Measurements from ENCODE around the gene PRKCA. TPM values are rescaled to one million over a fixed set of nuclear protein-coding genes. Genes with fewer than 3 reads are reported as not detected.

The PRKCA gene
- total and polyA plus RNA-seq, 9 of the 15 experiments (the other 6 are each of a cell fraction or from before 2014, with no cell fraction given) = 3.2 to 33.0 (median 17.8) TPM

GRCh38 chr17:66301864-66302741 lies at the start of gene PRKCA (continued):
- TF ChIP-seq REST (IDR thresholded peaks at IDR 0.05; ENCODE audit: borderline replicate concordance) (no peak), REST (CRISPR knock-in tag; IDR thresholded peaks at IDR 0.05; ENCODE audit: low read depth) (no peak), TRIM28 (IDR thresholded peaks at IDR 0.05) (no peak), POLR2AphosphoS5 (IDR thresholded peaks at IDR 0.05; ENCODE audit: control insufficient read depth, insufficient read depth, low read depth, low read length) (peak; percentile 34; the same call in 1 of the 2 replicates), MLX (CRISPR knock-in tag; conservative IDR thresholded peaks at IDR 0.05) (no peak), ZSCAN32 (CRISPR knock-in tag; IDR thresholded peaks at IDR 0.05) (no peak), KLF13 (tag; IDR thresholded peaks at IDR 0.05; ENCODE audit: borderline replicate concordance, low read depth) (no peak), FOXK1 (CRISPR knock-in tag; IDR thresholded peaks at IDR 0.05; ENCODE audit: borderline replicate concordance) (no peak), MAFG (tag; conservative IDR thresholded peaks at IDR 0.05) (no peak), DPF2 (IDR thresholded peaks at IDR 0.05) (no peak; the same call in 1 of the 2 replicates), ZNF408 (CRISPR knock-in tag; IDR thresholded peaks at IDR 0.05; ENCODE audit: low read depth) (no peak), BCL6 (CRISPR knock-in tag; IDR thresholded peaks at IDR 0.05) (no peak), THRB (CRISPR knock-in tag; conservative IDR thresholded peaks at IDR 0.05) (no peak), RUNX1 (IDR thresholded peaks at IDR 0.05; ENCODE audit: low read depth) (no peak), SPI1 (IDR thresholded peaks at IDR 0.05; ENCODE audit: borderline replicate concordance, low read depth, low read length) (no peak), DACH1 (IDR thresholded peaks at IDR 0.05; ENCODE audit: partially characterized antibody) (no peak), SIX5 (IDR thresholded peaks at IDR 0.05; ENCODE audit: borderline replicate concordance in 1 of 2, insufficient read depth in 1 of 2, low read depth in 1 of 2, low read length in 2 of 2) (no peak)
- TF ChIP-seq, protein P1, sequence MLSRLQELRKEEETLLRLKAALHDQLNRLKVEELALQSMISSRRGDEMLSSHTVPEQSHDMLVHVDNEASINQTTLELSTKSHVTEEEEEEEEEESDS (CRISPR knock-in tag; IDR thresholded peaks at IDR 0.05) = no peak

Data from K562 (cell line).